OCI-LY7 (cell line): Measurements from ENCODE around the gene GSTM1.
"Not testable (repeated sequence)": the region's sequence is repeated elsewhere in the genome, so short reads cannot be mapped to it uniquely, and the experiment has no call there.

Experiments
- EZH2phosphoT487 ChIP-seq: fragments of 200-600 bp; sonication (generic); IDR thresholded peaks from 2 replicates; pipeline ENCODE4 v1.6.1; 2018; ENCODE audit warnings: low read depth, borderline replicate concordance, mild to moderate bottlenecking, mixed run types, antibody characterized with exemption, low read length, moderate library complexity, mixed read lengths
- TF ChIP-seq, protein P1 (sequence below): fragments of 200-600 bp; sonication (generic); conservative IDR thresholded peaks from 2 replicates; pipeline ENCODE4 v1.5.1; 2014; ENCODE audit warnings: mild to moderate bottlenecking, antibody characterized with exemption, low read length, moderate library complexity, mixed read lengths

DNA sequence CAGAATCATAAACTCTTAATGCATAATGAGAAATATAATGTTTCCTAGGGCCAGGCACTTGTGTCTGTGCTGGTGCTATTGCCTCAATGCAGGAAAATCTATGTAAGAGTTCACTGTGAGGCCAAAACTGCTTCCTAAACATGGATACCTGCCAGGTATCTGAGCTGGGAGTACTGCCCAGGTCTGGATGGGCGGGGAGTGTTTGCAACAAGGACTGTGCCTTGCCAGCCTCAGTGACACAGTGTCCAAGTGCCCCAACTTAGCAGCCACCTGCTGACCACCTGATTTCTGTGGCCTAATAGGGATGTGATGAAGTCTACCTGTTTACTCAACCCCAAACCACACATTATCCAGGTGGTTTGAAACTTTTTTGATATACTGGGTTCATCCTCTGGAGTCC lies 2.2 kb upstream of the GSTM1 start:
- TF ChIP-seq, protein P1, sequence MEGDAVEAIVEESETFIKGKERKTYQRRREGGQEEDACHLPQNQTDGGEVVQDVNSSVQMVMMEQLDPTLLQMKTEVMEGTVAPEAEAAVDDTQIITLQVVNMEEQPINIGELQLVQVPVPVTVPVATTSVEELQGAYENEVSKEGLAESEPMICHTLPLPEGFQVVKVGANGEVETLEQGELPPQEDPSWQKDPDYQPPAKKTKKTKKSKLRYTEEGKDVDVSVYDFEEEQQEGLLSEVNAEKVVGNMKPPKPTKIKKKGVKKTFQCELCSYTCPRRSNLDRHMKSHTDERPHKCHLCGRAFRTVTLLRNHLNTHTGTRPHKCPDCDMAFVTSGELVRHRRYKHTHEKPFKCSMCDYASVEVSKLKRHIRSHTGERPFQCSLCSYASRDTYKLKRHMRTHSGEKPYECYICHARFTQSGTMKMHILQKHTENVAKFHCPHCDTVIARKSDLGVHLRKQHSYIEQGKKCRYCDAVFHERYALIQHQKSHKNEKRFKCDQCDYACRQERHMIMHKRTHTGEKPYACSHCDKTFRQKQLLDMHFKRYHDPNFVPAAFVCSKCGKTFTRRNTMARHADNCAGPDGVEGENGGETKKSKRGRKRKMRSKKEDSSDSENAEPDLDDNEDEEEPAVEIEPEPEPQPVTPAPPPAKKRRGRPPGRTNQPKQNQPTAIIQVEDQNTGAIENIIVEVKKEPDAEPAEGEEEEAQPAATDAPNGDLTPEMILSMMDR, result not testable (repeated sequence)
- TF ChIP-seq EZH2phosphoT487, result not testable (repeated sequence)
